NCI-H2081 (cell line): Measurements from ENCODE around the gene CC2D2B.
A peak's percentile ranks its signal among the peaks of the same experiment; 100 is the strongest.
"Not testable (repeated sequence)": the region's sequence is repeated elsewhere in the genome, so short reads cannot be mapped to it uniquely, and the experiment has no call there.

Experiments used
- DNase-seq, 2 experiments: peaks; one replicate each; lab custom pipeline; 2025; lab: John Stamatoyannopoulos, UW

Gene CC2D2B, protein sequence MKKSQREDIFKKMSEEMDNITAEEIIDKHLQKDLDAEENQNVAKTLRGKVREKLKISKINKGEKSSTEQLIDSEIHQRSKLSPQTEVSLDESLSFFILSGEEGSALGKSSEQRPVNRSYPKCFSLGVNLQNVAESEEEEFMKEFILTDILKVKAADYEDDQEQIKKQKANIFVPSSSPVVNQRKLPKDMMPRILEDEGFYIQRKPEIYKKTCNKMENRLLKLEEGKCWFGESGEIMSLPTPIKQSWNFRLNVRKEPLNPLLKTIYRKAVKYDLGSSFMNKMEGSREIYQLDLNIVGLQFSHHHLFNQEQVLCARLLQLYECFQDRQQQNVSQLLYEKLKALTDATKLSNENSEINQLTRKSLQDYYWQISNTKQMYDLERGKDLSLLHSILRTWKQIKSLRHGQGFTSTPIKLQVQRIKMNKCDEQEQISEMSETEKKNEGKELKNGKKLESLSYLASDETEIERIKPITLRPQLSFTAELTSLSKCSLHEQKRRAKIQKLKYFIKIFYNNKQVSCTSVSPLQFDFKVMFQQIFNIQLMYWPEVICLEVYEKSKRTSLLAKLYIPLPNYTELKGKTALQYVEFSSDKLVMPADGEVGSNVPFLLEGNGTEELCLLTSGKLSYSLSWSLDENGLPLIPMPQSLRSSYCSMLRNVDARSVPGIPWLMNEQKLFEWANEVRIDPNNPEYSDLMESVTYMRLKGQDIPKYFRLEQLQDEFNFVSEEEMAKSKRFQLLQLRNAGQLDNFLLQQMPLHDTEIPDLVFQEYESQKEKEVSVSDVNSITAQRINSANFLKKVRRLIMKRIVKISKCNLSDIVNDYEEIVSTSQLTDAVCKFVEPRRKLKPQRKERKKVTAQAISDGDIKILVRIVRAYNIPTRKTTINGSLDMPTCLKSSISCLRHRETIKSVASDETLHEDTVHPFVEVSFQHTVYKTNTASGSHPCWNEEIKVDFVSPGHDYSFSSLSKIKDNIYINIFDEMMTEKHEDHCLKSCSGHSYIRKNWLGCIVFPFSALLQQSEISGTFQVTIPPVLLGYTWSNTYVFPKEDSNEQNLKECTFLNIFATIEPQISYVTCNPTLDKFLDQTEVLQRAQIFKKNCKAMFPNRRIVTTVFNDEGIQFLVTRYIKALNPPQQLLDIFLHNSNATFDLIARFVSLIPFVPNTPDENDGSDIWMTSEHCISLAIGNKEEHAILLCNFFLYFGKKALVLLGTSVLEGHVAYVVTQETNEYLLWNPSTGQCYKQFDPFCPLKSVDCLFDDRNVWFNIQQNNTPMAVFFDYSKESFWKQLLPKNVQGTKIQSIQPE (N-terminal part only)

DNA sequence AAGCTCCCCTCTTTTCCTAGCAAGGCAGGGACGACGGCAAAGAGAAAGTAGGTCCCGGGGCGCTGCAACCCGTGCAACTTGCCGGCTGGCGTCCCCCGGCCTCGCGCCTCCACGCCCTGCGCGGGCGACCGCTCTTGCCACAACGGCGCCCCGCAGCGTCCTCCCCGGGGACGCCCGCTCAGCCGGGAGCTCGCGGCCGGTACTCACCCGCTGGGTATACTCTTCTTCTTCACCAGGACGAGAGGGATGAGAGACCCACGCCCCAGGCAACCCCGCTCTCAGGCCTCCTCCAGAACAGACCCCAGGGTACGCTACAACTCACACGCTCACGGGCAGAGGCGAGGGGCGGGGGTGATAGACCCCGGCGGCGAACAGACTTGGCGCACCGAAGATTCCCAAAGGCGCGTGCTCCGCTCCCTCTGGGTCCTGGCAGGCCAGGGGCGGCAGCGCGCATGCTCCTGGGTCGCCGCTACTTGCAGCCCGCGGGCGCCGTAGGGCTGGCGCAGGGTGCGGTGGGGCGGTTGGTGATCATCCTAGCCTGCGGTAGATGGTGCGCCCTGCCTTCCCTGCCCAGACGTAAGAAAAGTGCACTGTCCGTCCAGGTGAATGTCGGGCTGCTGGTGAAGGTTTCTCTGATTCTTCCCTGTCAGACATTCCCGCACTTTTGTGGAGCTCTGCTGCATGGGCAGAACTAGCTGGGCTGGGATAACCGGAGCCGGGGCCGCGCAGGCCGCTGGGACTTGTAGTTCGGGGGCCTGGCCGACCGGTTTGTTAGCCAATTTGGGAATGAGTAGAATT lies at the start of gene CC2D2B:
Gene CC2D2B, plus strand, starts transcription at position 520 of the 798 bp plus-strand sequence. CDS start 3,349 bp downstream, outside the sequence.
- peak; percentile 65 to 73 for DNase-seq

DNA sequence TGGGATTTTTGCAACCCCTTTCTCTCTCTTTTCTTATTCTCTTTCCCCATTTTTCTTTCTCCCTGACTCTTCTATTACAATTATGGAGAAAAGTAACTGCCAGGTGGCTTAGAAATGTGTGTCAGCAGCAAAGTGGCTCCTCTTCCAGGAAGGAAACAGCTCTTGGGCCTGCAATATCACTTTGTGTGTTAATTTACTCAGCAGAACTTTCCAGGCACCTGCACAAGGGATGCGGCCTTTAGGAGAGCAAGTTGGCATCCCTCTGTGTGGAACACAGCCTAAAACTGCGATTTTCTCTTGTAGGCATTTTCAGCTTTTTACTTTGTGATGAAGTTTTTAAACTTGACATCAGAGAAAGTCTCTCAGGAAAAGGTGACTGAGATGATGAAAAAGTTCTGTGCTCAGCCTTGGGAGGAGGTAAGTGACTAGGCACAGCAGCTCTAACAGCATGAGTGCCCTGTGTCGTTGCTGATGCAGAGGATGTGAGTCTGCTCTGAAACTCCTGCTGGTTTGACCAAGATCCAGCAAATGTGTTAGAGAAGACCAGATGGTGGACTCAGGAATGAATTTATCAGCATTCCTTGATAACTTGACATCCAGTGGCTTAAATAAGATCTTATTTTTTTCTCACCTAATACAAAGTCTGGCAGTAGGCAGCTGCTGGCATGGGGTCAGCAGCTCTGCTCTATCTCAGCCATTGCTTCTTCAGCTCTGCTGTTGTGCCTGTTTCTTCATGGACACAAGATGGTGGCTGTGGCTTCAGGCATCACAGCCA lies 47.4 kb upstream of the CC2D2B start:
- no peak for DNase-seq

DNA sequence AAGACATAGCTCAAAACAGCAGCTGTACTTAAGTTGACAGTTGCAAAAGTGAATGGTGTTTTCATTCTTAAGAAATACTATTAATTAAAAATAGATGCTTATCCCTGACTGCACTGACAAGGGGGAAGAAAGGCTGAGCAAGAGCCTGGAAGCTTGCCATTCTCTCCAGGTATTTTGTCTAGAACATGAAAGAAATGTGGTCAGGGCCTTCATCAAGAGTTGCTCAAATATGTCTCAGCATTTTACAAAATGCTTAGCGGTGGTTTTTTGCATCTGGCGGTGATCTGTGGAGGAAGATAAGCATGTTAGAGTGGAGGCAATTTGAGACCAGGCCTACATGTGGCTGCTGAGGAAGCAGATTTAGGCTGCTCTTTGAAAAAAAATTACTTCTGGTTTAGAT lies 46.4 kb upstream of the CC2D2B start:
- no peak for DNase-seq

DNA sequence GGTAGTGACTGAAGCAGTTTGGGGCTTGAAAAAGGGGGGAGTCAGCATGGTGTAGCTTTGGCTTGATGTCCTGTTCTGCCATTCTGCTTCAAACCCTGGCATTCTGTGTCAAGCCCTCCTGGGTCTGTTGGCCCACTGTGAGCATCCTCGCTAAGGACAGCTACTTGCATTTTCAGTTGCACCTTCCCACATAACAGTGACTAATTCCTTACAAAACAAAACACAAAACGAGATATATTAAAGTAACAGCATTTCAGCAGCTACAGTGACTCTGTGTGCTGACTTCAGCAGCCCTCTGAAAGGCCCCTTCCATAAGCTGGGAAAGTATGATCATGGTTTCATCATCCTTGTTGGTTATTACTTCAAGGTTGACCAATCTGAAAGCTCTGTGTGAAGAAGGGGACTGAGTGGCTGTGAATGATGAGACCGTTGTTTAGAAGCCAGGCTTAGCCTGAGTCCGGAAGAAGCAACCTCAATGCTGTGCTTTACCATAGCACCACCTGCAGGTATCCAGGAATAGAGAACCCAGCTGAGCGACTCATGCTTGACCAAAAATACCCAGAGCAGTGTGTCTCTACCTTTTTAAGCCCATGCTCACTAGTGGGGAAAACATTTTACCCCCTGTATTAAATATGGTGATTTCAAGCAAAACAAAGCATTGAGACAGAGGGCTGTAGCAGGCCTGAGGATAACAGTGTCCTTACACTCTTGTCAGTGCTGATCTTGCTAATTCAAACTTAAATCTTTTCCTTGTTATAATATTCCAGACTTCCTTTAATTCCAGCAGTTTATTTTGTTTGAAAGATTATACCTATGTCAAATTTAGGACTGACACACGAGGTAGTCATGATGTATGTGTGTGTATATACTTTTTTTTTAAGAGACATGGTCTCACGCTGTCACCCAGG lies 42.6 kb upstream of the CC2D2B start:
- DNase-seq: peak in 1 of 2 experiments; percentile 5

DNA sequence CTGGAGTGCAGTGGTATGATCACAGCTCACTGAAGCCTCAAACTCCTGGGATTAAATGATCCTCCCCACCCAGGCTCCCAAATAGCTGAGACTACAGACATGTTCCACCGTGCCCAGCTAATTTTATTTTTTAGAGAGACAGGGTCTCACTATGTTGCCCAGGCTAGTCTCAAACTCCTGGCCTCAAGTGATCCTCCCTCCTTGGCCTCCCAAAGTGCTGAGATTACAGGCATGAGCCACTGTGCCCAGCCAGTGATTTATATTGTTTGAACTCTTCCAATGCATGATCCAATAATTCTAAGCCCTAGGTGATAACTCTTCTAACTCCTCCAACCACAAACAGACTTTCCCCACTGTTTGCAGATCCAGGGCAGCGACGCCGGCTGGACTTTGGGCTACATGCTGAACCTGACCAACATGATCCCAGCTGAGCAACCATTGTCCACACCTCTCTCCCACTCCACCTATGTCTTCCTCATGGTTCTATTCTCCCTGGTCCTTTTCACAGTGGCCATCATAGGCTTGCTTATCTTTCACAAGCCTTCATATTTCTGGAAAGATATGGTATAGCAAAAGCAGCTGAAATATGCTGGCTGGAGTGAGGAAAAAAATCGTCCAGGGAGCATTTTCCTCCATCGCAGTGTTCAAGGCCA lies 41.8 kb upstream of the CC2D2B start:
- no peak for DNase-seq

DNA sequence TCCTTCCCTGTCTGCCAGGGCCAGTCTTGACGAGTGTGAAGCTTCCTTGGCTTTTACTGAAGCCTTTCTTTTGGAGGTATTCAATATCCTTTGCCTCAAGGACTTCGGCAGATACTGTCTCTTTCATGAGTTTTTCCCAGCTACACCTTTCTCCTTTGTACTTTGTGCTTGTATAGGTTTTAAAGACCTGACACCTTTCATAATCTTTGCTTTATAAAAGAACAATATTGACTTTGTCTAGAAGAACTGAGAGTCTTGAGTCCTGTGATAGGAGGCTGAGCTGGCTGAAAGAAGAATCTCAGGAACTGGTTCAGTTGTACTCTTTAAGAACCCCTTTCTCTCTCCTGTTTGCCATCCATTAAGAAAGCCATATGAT lies 41.3 kb upstream of the CC2D2B start:
- no peak for DNase-seq

DNA sequence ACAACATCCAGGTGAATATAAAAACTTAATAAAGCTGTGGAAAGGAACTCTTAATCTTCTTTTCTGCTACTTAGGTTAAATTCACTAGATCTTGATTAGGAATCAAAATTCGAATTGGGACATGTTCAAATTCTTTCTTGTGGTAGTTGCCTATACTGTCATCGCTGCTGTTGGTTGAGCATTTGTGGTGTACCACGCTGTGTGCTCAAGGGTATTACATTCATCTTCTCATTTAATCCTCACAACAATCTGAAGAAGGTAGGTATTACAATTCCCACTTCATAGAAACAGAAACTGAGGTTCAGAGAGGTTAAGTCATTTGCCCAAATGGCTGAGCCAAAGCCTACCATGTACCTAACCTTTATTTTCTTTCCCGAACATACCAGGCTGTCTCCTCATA lies 39.9 kb upstream of the CC2D2B start:
- DNase-seq: no peak

DNA sequence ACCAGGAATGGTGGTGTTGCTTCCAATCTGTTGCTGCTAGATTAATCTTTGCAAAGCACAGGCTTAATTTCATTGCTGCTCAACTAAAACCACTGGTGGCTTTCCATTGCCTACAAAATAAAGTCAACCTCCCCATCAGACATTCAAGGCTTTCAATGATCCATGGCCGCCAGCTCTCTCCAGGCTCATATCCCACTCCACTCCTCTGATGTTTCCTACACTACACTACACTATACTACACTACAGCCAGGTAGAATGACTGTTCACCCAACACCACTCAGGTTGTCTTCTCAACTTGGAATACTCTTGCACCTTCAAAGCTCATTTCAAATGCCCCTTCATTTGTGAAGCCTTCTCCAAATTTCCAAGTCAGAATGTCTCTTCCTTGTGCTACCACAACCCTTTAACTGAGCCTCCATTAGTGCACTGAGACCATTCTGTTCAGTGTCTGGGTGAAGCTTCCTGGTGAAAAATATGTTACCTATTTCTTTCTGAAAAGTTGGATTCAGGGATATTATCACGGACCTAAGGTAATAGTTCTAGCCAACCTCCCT lies 35.5 kb upstream of the CC2D2B start:
- DNase-seq: no peak

DNA sequence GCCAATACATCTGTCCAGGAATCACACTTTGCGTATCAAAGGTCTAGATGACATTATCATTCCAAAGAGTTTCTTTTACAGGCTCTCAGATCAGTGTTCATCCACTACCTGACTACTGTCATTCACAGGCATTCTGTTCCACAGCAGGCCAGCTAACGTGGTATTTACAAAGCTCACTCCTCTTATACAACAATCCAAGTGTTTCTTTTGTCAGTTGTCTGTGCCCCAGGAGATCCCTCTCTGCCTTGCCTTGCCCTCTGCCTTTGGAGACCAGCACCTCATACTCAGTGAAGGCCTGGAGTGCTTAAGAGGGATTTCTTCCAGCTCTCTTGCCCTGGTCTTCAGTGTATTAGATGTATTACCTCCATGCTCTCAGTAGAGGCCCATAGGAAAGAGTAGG lies 34.6 kb upstream of the CC2D2B start:
- no peak for DNase-seq

DNA sequence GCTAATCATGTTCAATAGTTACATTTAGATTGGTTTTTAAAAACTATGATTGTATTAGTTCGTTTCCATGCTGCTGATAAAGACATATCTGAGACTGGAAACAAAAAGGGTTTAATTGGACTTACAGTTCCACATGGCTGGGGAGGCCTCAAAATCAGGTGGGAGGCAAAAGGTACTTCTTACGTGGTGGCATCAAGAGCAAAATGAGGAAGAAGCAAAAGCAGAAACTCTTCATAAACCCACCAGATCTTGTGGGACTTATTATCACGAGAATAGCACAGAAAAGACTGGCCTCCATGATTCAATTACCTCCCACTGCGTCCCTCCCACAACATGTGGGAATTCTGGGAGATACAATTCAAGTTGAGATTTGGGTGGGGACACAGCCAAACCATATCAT lies 34.1 kb upstream of the CC2D2B start:
- no peak for DNase-seq

DNA sequence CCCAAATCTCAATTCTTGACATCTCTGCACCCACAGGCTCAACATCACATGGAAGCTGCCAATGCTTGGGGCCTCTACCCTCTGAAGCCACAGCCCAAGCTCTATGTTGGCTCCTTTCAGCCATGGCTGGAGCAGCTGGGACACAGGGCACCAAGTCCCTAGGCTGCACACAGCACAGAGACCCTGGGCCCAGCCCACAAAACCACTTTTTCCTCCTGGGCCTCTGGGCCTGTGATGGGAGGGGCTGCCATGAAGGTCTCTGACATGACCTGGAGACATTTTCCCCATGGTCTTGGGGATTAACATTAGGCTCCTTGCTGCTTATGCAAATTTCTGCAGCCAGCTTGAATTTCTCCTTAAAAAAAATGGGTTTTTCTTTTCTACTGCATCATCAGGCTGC lies 33.0 kb upstream of the CC2D2B start:
- DNase-seq: not testable (repeated sequence)

DNA sequence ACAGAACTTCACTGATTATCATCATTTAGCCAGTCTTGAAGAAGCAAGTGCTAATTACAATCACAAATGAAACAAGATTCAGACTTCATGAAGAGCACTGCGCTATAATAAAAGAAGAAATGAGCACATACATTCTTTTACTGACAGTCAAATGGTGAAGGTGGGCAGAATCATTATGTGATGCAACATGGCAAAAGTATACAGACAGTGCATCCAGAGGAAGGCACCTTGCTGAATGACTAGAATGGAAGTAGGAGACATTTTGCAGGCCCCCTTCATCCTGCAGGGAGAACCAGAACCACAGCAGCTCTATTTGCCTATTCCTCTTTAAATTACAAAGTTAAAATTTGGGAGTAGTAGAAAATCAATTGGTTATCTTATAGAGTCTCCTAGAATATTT lies 31.0 kb upstream of the CC2D2B start:
- DNase-seq: no peak

DNA sequence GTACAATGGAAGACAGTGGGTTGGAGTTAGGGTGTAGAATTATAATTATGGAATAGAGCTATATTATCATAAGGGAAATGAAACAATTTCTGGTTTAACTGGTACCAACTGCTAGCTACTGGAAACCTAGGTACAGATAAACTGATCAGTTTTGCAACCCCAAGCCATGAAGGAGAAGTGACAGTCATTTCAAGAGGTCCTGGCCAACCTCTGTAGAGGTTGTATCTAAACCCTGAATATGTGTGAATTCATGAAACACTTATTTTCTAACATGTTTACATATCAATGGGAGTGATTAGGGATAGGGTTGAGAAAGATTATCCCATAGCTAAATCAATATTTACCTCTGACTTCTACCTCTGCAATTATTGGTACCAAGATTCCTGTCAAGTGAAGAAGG lies 29.9 kb upstream of the CC2D2B start:
- DNase-seq: no peak

DNA sequence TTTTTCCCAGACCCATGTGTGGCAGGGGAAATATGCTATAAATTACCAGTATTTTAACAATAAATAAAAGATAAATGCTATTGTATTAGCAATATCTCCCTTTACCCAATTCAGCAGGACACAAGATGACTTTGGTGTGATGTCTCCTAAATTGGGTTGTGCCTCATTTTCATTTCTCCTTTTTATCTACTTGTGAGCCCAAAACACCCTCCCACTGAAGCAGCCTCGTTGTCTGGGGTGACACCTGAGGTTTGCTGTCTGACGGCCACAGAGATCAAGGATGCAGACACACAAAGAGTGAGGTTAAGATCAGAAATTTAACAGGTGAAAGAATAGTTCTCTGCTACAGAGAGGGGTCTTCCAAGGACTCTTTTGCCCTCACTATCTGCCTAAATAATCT lies 27.1 kb upstream of the CC2D2B start:
- no peak for DNase-seq

DNA sequence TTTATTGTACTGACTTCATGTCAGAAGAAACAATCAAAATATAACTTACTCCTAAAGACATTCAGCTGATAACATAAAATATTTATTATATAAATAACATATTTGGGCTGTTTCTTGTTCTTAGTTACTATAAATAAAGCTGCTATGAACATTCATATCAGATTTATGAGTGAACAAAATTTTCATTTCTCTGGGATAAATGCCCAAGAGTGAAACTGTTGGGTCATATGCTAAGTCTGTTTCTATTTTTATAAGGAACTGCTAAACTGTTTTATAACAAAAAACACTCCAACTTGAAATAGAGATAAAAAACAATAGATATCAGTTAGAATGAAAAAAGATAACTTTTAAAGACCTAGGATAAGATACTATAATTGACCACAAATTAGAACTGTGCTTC lies 26.5 kb upstream of the CC2D2B start:
- no peak for DNase-seq

DNA sequence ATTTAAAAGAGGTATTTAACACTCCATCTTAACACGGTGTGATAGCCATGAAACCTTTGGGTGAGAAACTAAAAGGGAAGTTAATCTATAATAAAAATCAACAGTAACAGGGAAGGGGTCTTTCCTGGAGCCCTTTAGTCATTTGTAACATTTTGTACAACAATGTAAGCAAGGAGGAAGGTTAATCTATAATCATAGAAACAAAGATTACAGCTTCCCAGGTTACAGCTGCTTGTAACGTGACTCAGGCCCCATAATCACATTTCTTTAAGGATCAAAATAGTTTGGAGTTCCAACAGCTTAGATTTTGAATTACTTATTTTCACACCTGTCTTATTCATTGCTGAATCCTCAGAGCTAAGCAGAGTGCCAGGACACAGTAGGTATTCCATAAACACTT lies 17.9 kb upstream of the CC2D2B start:
- no peak for DNase-seq

DNA sequence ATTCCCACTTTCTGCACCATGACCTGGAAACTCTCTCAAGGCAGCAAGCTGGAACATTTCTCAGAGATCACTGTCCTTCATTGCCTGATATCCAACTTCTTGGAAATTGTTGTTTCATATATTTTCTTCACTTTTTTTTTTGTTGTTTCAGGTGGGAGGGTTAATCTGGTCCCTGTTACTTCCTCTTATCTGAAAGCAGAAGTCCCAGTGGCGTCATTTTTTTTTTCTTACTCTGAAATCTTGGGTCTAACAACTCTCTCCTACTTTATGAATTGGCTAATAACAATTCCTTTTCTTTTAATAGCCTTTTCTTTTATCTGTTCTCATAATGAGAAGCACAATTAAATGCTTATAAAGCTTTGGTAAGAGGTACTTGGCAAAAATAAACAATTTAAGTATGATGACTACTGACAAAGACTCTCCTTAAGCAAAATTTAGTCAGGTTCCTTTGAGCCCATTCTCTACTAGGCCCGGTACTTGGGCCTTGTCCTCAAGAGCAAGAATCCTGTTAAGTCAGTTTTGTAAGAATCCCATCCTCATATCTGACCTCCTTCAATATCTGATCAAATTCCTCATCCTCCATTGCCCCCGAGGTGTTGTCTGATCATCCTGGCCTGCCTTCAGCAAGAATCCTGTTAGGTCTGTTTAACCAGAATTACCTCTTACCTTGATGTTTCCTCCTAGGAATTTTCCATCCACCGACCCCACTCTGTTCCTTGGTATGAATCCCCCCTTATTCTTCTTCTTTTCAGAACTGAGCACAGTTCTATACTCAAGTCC lies 11.5 kb upstream of the CC2D2B start:
- no peak for DNase-seq
